Fibroblast of skin of scalp (primary cell): Measurements from ENCODE around the gene TLE7.

Source experiments
- DNase-seq: peaks from one replicate; pipeline ENCODE4 v3.0.0-alpha.2; 2013

TLE7 gene

GRCh38 chr16:71448274-71448866 lies 6.5 kb upstream of the TLE7 start:
- DNase-seq = no peak

- DNase-seq = no peak
These were observed 1.9 kb upstream of the TLE7 start for GRCh38 chr16:71443714-71444113.

DNA sequence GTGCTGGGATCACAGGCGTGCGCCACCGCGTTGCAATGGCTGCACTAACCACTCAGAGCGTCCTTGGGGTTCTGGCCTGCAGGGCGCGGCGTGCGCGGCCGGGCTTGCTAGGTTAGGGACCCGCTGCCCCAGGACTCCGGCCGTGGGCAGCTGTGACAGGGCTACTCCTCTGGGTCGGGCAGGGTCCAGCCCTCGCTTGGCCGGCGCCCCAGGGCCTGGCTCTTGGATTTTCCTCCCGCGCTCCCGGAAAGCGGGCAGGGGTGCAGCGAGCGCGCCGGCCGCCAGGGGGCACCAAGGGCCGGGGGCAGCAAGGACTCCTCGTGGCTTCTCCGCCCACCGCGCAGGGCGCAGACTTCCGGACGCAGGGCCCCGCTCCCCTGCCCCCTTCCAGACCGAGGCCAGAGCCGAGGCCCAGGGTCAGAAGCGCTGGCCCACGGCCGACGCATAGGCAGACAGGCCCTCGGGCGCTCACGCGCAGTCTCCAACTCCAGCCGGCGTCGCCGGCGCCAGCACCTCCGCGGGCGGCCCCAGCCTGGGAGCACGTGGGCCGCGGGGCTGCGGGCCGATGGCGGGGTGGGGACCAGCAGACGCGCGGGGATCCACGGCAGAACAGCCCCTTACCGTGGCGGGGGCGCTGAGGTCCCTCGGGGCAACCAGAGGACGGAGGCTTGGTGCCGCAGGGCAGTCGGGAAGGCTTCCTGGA lies 355 bp downstream of the TLE7 start:
- no peak for DNase-seq

- no peak for DNase-seq
These were observed 1.0 kb downstream of the TLE7 start for GRCh38 chr16:71440669-71441347.

DNA sequence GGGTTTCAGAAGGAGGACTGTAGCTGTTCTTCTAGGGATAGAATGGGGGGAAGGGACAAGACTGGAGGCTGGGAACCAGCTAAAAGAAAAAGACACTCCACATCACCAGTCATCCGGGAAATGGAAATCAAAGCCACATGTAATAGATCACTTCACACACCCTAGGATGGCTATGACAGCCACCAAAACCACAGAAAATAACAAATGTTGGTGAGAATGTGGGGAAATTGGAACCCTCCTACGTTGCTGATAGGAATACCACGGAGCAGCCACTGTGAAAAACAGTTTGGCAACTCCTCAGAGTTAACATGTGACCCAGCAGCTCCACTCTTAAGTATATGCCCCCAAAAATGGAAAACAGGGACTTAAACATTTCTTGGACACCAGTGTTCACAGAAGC lies 2.3 kb downstream of the TLE7 start:
- DNase-seq = peak; percentile 48

GRCh38 chr16:71436473-71436872 lies 5.4 kb downstream of the TLE7 start:
- no peak for DNase-seq

GRCh38 chr16:71432906-71433305 lies 8.9 kb downstream of the TLE7 start:
- no peak for DNase-seq

GRCh38 chr16:71431991-71432390 lies 9.9 kb downstream of the TLE7 start:
- no peak for DNase-seq

DNA sequence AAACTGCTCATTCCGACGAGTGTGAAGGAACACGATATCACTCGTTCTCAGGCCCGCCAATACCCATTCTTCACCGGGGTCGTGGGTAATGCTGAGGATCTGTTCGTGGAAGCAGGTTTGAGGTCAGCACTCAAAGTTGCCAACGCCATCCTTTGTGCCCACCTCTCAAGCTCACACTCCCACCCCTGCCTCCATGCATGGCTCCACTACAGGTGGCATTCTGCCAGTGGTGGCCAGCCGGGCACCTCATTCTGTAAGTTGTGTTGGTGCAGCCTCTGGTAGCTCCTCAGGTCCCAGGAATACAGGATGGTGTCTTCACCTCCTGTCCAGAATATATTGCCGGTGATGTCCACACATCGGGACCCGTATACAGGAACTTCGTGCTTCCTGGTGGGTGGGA lies 10.7 kb downstream of the TLE7 start:
- DNase-seq = no peak

DNA sequence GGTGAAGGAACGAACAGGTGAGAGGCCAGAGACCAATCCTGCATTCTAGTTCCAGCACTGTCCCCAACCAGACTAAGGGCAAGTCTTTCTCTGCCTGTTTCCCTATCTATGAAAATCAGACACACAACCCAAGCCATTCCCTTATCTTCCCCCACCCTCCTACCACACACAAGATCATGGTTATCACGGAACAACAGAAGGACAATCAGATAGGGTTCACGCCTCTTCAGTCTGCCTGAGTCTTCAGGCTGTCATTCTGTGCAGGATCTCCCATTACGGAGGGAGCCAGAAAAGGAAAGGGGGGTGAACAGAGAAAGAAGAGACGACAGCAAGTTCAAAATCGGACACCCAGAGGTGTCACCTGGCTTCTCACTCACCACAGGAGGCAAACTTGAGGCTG lies 11.1 kb downstream of the TLE7 start:
- DNase-seq = no peak

DNA sequence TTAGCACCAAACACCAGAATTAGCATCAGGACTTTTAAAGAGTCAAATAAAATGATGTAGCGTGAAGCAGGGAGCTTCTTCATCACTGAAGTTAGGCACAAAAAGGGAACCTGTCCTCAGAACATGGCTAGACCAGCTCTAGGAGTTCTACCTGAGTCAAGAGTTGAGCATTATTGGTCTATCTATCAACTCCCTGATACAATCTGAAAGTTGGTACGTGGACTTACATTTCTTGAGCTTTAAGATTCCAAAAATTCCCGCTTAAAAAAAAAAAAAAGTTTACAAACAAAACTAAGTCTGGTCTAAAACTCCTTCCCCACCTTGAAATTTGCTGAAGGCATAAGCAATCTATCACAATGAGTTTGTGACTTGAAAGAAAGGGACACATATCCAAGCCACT lies 12.3 kb downstream of the TLE7 start:
- DNase-seq = no peak

DNA sequence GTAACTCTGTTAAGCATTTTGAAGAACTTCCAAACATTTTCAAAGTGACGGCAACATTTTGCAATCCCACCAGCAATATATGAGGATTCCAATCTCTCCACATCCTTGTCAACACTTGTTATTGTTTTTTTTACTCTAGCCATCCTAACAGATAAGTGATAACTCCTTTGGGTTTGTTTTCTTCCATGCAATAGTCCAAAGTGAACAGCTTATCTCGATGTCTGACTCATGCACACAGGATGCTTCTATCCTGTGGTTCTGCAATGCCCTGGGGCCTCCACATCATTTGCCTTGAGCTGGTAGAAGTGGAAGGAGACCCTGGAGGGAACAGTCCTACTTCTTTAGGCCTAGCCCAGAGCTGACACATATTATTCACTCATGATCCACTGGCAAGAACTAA lies 13.0 kb downstream of the TLE7 start:
- DNase-seq = no peak

DNA sequence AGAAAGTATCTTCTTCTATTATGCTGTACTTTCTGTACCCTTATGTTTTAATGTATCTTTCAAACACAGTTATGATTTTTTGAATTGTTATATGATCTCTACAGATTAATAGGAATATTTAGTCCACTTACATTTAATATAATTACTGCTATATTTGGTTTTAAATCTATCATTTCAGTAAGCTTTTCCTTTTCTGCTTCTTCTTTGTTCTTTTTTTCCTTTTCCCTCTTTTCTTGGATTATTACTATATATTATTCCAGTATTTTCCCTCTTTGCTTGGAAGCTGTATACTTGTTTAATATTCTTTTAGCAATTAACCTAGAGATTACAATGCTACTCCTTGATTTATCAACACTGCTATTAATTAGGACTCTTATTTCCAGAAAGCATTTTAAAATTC lies 13.5 kb downstream of the TLE7 start:
- no peak for DNase-seq

GRCh38 chr16:71426880-71427615 lies 14.8 kb downstream of the TLE7 start:
- no peak for DNase-seq

GRCh38 chr16:71426069-71426879 lies 15.6 kb downstream of the TLE7 start:
- DNase-seq = peak; percentile 87

GRCh38 chr16:71425746-71426068 lies 16.1 kb downstream of the TLE7 start:
- no peak for DNase-seq

DNA sequence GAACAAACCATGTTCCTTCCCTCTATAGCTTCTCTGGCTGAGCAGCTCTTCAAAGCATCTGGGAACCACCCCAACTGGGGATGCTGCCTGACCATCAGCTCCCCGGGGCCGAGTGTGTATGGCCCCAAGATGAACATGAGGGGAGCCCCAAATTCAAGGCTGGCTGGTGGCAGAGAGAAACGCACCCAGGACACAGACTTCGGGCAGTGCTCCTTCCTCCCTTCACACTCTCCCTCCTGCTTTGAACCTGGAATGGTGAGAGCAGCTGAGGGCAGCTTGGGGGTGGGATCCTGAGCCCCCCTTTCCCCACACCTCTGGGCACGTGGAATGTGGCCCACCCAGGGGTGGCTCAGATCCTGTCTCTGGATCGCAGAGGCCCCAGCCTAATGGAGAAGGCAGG lies 17.2 kb downstream of the TLE7 start:
- DNase-seq = no peak

DNA sequence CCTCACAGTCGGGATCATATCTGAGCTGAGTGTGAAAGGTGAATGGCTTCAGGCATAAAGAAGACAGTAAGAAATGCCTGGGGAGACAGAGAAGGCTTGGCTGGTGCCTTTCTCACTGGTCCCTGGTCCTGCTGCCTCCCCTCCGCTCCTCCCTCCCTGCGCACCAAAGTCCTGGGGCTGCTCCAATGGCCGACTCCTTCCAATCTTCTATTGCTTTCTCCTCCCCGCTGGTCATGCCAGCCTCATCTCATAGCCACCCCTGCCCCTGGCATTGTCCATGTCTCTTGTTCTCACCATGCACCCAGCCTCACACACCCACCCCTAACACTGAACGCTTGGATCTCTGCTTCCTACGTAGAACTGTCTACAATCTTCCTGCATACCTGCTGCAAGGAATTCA lies 18.0 kb downstream of the TLE7 start:
- DNase-seq = no peak

DNA sequence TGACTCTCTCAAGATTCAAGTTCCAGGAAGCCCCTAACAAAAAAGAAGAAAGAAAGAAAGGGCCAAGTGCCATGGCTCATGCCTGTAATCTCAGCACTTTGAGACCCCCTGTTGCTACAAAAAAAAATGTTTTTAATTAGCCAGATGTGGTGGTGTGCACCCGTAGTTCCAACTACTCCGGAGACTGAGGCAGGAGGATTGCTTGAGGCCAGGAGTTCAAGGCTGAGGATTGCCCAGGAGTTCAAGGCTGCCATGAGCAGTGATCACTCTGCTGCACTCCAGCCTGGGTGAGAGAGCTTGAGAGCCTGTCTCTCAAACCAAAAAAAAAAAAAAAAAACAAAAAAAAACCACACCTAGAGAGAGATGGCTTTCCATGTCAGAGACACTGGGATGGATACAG lies 18.8 kb downstream of the TLE7 start:
- DNase-seq = no peak

- DNase-seq = no peak
These were observed 19.9 kb downstream of the TLE7 start for GRCh38 chr16:71421911-71422310.

- no peak for DNase-seq
These were observed 27.8 kb downstream of the TLE7 start for GRCh38 chr16:71414038-71414437.

DNA sequence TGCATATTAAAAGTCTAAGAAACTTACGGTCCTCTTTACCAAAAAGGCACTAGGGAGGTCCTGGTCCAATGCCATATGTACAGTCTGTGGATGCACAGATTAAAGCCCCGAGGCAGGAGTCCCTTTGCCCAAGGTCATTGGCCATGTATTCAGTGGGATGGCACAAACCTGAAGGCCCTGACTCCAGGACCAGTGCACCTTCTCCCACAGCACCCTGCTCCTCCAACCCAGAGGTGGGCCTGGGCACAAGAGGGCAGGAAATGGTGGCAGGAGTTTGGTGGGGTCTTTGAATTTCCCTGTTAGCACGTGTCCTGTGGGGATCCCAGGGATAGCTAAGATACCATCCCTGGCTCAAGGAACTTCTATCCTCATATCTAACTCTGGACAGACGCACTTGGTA lies 28.5 kb downstream of the TLE7 start:
- no peak for DNase-seq
